B cell (primary cell): Measurements from ENCODE around the gene MGST1.

Source experiments
- EZH2 ChIP-seq: IDR thresholded peaks from 2 replicates; pipeline ENCODE4 v1.6.1; 2012; ENCODE audit warnings: borderline replicate concordance, low read depth, mild to moderate bottlenecking, moderate library complexity, low read length; ENCODE audit not compliant: insufficient read depth, poor library complexity, severe bottlenecking
- TF ChIP-seq, protein P1 (sequence below): fragments of 200-600 bp; IDR thresholded peaks from one replicate; pipeline ENCODE4 v1.8.0; 2022; ENCODE audit warnings: antibody characterized with exemption, mild to moderate bottlenecking

DNA sequence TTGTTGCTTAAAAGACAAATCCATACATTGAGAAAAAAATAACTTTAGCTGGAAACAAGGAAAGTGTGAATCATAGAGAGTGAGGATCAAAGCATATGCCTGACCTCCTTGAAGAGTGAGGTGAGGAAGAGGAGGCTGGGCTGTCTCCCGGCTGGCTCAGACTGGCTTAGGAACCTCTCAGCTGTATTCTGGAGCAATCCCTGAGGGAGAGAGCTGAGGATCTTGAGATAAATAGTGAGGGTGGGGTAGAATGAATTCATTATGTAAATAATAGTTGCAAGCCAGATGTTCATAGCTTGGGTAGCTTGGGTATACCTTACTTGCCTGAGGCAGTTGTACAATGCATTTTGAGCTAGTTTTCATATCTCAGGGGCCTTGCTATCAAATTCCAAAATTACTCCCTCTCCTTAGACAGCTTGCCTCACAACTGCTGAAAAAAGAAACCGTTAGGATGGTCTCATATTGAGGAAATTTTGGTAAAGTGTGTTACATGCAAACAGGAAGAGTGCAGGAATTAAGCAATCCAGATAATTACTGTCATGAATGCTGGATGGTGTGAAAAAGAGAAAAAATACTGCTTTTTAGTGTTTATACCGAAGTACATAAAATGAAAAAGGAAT is 39.5 kb upstream of the MGST1 start:
- TF ChIP-seq, protein P1, sequence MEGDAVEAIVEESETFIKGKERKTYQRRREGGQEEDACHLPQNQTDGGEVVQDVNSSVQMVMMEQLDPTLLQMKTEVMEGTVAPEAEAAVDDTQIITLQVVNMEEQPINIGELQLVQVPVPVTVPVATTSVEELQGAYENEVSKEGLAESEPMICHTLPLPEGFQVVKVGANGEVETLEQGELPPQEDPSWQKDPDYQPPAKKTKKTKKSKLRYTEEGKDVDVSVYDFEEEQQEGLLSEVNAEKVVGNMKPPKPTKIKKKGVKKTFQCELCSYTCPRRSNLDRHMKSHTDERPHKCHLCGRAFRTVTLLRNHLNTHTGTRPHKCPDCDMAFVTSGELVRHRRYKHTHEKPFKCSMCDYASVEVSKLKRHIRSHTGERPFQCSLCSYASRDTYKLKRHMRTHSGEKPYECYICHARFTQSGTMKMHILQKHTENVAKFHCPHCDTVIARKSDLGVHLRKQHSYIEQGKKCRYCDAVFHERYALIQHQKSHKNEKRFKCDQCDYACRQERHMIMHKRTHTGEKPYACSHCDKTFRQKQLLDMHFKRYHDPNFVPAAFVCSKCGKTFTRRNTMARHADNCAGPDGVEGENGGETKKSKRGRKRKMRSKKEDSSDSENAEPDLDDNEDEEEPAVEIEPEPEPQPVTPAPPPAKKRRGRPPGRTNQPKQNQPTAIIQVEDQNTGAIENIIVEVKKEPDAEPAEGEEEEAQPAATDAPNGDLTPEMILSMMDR, result no peak
- no peak for TF ChIP-seq EZH2
